Lower lobe of right lung (tissue), 2 donors: ENCODE data around the gene ITPRIPL2. TPM values are rescaled to one million over a fixed set of nuclear protein-coding genes. Genes with fewer than 3 reads are reported as not detected.

ENCODE experiments used
- ATAC-seq, 2 donors: fragments of 200-7000 bp; cut with Tn5 transposase; one replicate each; pipeline ENCODE4 v1.9.1; 2020 to 2022; ENCODE audit warnings: mild to moderate bottlenecking in 2 of 2, moderate library complexity in 2 of 2
- DNase-seq: peaks from one replicate; pipeline ENCODE4 v3.0.0-alpha.2; 2020
- H3K27ac ChIP-seq: fragments of 200-600 bp; one replicate; pipeline ENCODE4 v1.8.0; 2022
- H3K27me3 ChIP-seq: fragments of 200-600 bp; one replicate; pipeline ENCODE4 v1.8.0; 2022; ENCODE audit warnings: low read depth
- H3K36me3 ChIP-seq: fragments of 200-600 bp; one replicate; pipeline ENCODE4 v1.8.0; 2022; ENCODE audit warnings: mild to moderate bottlenecking
- H3K4me1 ChIP-seq: fragments of 200-600 bp; one replicate; pipeline ENCODE4 v1.8.0; 2022
- H3K4me3 ChIP-seq: fragments of 200-600 bp; one replicate; pipeline ENCODE4 v1.8.0; 2022; ENCODE audit warnings: mild to moderate bottlenecking
- H3K9me3 ChIP-seq: fragments of 200-600 bp; one replicate; pipeline ENCODE4 v1.8.0; 2022
- intact Hi-C: fragments of 100-400 bp; cut with DNase I; formaldehyde crosslinking; loops from one replicate; pipeline ENCODE4 v1.11.0; 2022
- total RNA-seq: library from RNA; stranded (reverse); fragmentation: NEBNext Ultra II Directional; extraction: Animal tissue kit (Norgen Biotek cat#: 25700); gene quantifications from one replicate; pipeline ENCODE4 v1.2.1, GENCODE V29; 2021
- TF ChIP-seq, protein P1 (sequence below): fragments of 200-600 bp; IDR thresholded peaks from one replicate; pipeline ENCODE4 v1.8.0; 2022; ENCODE audit warnings: antibody characterized with exemption, mild to moderate bottlenecking
- donor health status: DM: no; HTN: yes; CAD: no; lungs with severe emphysema.

ITPRIPL2 gene
- total RNA-seq, 1 donor from 2014 or later = 60.7 TPM

DNA sequence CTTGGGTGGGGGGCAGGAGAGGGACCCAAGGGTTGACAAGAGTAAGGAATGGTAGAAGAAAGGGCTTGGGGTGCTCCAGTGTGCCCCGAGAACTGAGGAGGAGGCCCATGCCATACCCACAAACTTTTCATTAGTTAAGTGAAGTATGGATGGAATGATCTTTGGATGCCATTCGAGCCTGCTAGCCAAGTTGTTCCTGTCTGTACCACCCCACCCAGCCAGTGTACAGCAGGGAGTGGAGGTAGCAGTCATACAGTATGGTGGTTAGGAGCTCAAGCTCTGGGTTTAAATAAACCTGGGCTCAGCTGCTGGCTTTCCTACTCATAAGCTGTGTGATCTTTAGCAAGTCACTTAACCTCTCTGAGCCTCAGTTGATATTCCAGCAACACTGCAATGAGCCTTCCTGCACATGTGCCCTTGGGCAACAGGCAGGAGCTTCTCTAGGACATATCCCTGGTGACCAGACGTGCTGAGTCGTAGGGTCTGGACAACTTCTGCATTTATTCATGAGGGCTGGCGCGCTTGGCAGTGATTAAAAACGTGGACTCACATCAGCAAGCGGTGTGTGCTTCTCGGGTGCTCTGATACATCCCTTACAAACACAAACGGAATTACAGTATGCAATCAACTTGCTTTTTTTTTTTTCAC lies 22.9 kb downstream of the ITPRIPL2 start:
- Histone ChIP-seq H3K27ac (peak overlapping the region; percentile 19), H3K27me3 (no peaks in the 10 kb centered on the region), H3K4me1 (peaks cover 62% of the 10 kb centered on the region), H3K4me3 (no peak overlapping the region), H3K36me3 (no peaks in the 10 kb centered on the region), H3K9me3 (no peaks in the 10 kb centered on the region)
- intact Hi-C loops = no loop called here
- ATAC-seq (peak; percentile 30 to 69), DNase-seq (peak; percentile 60)
- TF ChIP-seq, protein P1, sequence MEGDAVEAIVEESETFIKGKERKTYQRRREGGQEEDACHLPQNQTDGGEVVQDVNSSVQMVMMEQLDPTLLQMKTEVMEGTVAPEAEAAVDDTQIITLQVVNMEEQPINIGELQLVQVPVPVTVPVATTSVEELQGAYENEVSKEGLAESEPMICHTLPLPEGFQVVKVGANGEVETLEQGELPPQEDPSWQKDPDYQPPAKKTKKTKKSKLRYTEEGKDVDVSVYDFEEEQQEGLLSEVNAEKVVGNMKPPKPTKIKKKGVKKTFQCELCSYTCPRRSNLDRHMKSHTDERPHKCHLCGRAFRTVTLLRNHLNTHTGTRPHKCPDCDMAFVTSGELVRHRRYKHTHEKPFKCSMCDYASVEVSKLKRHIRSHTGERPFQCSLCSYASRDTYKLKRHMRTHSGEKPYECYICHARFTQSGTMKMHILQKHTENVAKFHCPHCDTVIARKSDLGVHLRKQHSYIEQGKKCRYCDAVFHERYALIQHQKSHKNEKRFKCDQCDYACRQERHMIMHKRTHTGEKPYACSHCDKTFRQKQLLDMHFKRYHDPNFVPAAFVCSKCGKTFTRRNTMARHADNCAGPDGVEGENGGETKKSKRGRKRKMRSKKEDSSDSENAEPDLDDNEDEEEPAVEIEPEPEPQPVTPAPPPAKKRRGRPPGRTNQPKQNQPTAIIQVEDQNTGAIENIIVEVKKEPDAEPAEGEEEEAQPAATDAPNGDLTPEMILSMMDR = no peak

DNA sequence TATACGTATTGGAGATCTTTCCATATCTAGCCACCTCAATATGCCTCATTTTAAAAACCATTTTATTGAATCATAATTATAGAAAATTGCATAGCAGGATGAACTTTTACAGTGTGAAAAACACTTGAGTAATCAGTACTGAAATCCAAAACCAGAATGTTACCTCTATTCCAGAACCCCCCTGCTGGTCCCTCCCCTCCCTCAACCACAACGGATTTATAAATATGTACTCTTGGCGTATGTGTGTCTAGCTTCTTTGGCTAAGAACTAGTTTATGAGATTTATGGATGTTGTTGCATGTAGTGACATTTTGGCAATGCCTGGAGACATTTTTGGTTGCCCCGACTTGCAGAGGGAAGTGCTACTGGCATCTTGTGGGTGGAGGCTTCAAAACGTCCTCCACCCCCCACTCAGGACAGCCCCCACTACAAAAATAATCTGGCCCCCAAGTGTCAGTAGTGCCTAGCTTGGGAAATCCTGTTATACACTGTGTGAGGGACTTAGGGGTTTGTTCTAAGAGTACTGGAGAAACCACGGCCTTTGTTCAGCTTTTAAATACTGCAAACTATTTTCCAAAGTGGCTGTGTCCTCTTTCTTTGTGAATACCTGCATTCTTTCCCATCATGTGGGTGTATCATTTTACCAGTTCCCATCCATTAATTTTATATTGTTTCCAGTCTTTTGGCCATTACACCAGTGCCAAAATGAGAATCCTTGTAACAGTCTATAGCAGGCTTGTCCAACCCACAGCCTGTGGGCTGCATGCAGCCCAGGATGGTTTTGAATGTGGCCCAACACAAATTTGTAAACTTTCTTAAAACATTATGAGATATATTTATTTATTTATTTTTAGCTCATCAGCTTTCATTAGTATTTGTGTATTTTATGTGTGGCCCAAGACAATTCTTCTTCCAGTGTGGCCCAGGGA lies 23.7 kb downstream of the ITPRIPL2 start:
- no peaks in the 10 kb centered on the region for H3K9me3 ChIP-seq
- no peak overlapping the region for H3K4me3 ChIP-seq
- intact Hi-C loops = no loop called here
- peak overlapping the region; percentile 14 for H3K27ac ChIP-seq
- H3K27me3 ChIP-seq = no peaks in the 10 kb centered on the region
- DNase-seq (no peak), ATAC-seq (no peak)
- H3K36me3 ChIP-seq = no peaks in the 10 kb centered on the region
- H3K4me1 ChIP-seq = peaks cover 54% of the 10 kb centered on the region
- TF ChIP-seq, protein P1 = no peak

DNA sequence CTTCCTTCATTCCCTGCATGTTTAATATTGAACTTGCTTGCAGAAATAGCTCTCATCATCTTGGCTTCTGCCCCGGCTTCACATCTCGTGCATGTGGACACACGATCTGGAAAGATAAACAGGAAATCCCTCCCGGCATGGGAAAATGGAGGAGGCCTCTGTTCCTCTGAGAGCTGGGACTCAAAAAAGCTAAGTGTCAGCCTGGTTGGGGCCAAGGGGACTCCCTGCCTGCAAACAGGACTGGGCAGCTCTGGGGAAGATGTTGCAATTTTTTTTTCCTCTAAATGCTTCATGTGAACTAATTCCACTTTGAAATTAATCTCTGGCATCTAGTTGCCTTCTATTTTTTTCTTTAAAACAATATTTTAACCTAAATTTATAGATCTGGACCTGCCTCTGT lies 24.8 kb downstream of the ITPRIPL2 start:
- TF ChIP-seq, protein P1 = no peak
- Histone ChIP-seq H3K4me3 (no peak overlapping the region), H3K27me3 (no peaks in the 10 kb centered on the region), H3K36me3 (no peaks in the 10 kb centered on the region), H3K4me1 (peaks cover 54% of the 10 kb centered on the region), H3K9me3 (no peaks in the 10 kb centered on the region), H3K27ac (peak overlapping the region; percentile 9)
- peak; percentile 72 for DNase-seq
- peak; percentile 74 to 86 for ATAC-seq
- intact Hi-C loops = no loop called here

DNA sequence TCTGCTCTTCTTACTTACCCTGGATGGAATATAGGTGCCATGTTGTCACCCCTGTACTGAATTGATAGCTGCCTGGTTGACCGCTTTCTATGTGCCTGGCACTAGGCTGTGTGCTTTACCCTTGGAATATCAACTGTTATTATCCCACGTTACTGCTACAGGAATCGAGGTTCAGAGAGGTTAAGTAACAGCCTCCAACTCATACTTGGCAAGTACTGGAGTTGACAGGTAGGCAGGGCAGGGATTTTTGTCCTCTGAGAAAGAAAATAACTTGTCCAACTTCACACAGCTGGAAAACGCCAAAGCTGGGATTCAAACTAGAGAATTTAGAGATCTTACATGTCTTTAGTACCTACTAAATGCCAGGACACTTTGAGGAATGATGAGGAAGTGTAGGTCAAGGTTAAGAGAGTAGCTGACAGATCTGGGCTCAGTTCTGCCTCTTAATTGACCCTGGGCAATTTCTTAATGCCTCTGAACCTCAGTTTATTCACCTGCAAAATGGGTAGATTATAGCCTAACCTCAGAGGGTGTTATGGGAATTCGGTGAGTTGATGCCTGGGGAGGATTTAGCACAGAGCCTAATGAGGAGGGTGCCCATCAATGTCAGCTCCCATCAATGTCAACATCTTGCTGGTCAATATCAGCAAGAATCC lies 25.8 kb downstream of the ITPRIPL2 start:
- intact Hi-C loops = no loop called here
- H3K27me3 ChIP-seq = no peaks in the 10 kb centered on the region
- H3K4me3 ChIP-seq = no peak overlapping the region
- peaks cover 54% of the 10 kb centered on the region for H3K4me1 ChIP-seq
- no peak overlapping the region for H3K27ac ChIP-seq
- ATAC-seq (no peak), DNase-seq (no peak)
- no peaks in the 10 kb centered on the region for H3K9me3 ChIP-seq
- no peaks in the 10 kb centered on the region for H3K36me3 ChIP-seq
- TF ChIP-seq, protein P1 = no peak

DNA sequence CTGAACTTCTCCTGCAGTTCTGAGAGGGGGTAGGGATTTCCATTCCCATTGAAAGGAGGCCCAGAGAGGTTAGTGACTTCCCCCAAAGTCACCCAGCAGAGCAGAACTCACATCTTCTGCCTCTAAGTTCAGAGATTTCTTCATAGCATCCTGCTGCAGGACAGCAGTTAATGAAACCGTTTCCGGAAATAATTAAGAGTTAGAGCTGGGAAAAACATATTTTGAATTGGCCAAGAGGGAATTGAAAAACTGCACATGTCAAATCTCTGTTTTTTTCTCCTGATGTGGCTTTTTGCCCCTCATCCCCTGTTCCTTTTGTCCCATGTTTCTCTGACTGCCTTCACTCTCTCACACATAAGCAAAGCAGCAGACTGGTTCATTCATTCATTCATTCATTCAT lies 26.6 kb downstream of the ITPRIPL2 start:
- no peak overlapping the region for H3K4me3 ChIP-seq
- H3K4me1 ChIP-seq = peaks cover 50% of the 10 kb centered on the region
- H3K27ac ChIP-seq = no peak overlapping the region
- no peaks in the 10 kb centered on the region for H3K9me3 ChIP-seq
- H3K27me3 ChIP-seq = no peaks in the 10 kb centered on the region
- TF ChIP-seq, protein P1 = no peak
- no peaks in the 10 kb centered on the region for H3K36me3 ChIP-seq
- intact Hi-C loops = no loop called here
- ATAC-seq (no peak), DNase-seq (no peak)
